GM12873 (cell line): ENCODE results near the gene EPHA8.

Experiments
- TF ChIP-seq, protein P1 (sequence below): IDR thresholded peaks from 2 replicates; pipeline ENCODE4 v1.5.1; 2012; ENCODE audit warnings: low read depth, mild to moderate bottlenecking, moderate library complexity, low read length, control low read depth; ENCODE audit not compliant: insufficient read depth; ENCODE audit errors: missing control alignments

EPHA8 gene

DNA sequence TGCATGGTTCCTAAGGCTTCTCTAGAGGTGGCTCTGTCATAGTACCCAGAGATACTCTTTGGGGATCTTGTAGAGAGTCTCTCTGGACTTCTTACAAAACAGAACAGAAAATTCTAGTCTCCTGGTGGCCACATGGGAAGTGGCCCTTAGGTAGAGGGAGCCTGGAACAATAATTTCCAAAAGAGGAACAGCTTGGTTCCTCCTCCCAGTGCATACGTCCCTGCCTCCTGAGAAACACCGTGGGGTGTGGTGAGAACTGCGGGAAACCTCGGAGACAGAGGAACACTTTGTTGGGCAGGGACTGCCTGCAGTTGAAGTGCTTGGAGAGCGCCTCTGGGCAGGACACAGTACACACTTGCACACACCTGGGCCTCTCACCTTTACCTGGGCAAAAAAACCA lies 38.8 kb upstream of the EPHA8 start:
- TF ChIP-seq, protein P1, sequence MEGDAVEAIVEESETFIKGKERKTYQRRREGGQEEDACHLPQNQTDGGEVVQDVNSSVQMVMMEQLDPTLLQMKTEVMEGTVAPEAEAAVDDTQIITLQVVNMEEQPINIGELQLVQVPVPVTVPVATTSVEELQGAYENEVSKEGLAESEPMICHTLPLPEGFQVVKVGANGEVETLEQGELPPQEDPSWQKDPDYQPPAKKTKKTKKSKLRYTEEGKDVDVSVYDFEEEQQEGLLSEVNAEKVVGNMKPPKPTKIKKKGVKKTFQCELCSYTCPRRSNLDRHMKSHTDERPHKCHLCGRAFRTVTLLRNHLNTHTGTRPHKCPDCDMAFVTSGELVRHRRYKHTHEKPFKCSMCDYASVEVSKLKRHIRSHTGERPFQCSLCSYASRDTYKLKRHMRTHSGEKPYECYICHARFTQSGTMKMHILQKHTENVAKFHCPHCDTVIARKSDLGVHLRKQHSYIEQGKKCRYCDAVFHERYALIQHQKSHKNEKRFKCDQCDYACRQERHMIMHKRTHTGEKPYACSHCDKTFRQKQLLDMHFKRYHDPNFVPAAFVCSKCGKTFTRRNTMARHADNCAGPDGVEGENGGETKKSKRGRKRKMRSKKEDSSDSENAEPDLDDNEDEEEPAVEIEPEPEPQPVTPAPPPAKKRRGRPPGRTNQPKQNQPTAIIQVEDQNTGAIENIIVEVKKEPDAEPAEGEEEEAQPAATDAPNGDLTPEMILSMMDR, result no peak

DNA sequence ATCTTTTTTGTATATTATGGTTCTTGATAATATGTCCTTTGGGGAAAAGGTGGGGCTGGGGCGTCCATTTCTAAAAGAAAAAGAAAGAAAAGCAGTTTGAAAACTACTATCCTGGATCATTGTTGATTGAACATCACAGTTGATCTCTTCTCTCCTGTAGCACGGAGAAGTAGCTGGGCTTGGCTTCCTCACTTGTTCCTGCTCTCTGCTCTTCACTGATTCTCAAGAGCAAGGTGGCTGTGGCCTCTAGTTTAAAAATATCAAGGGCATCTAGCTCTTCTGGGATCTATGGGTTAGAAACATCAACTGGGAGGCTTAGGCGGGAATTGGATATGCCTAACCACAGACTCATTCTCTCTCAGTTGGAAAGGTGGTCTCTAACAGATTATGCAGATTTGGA lies 38.1 kb upstream of the EPHA8 start:
- TF ChIP-seq, protein P1, result no peak

DNA sequence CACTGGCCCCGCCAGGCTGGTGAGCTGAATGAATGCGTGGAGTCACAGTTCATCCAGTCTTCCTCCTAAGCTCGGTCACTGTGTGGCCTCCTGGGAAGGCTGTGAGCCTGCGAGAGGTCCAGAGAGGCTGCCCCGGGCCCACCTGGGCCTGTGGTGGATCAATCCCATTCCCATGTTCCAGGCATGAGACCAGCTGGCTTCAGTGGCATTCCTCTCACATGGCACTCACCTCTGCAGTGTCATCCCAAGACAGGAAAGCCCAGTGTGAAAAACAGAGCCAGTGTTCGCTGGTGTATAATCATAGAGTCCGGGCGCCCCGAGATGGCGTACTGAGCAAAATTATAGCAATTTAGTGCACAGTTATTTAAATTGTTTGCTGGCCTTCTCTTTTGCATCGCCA lies 37.6 kb upstream of the EPHA8 start:
- TF ChIP-seq, protein P1, result no peak

DNA sequence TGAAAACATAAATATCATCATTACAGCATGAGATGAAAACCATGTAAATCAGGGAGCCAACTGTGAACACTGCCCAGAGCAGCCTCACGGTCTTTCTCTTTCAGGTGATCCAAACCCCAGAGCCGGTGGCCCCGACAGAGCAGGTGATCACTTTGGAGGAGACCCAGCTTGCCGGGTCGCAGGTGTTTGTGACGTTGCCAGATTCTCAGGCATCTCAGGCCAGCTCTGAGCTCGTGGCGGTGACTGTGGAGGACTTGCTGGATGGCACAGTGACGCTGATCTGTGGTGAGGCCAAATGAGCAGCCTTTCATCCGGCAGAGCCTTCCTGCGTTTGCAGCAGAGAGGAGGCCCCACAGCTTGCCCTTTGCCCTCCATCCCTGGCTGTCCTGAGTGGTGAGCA lies 37.2 kb upstream of the EPHA8 start:
- TF ChIP-seq, protein P1, result no peak

DNA sequence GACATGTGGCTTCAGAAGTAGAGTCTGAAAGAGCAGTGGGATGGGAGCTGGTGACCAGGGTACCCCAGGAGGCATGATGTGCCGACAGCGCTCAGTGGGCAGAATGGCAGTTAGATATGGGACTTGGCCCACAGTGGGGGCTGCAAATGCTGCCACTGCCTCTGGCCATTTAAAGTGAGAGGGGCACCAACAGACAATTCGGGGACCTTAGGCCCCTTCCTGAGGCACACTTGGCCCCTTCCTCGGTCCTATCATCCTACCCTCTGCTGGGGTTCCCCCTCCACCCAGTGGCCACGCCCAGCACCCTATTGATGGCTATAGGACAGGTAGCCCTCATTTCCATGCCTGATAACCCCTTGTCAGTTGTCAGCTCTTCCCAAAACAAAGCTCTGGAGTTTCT lies 36.6 kb upstream of the EPHA8 start:
- TF ChIP-seq, protein P1, result no peak

DNA sequence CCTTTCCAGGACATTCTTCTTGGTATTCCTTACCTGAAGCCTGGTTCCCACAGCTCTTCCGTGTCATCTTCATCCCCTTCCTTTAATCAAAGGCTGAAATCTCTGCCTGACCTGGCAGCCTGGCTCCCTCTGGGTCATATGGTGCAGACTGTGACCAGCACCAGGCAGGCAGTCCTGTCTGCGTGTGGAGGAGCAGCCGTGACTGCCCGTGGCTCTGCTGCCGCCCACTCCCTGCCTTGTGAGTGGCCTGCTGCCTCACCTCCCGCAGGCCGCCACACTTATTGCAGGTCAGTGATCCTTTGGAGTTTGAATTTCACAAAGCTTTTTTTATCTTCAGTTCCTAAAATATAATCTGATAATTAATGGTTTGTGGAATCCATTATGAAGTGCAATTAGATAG lies 36.2 kb upstream of the EPHA8 start:
- TF ChIP-seq, protein P1, result no peak

DNA sequence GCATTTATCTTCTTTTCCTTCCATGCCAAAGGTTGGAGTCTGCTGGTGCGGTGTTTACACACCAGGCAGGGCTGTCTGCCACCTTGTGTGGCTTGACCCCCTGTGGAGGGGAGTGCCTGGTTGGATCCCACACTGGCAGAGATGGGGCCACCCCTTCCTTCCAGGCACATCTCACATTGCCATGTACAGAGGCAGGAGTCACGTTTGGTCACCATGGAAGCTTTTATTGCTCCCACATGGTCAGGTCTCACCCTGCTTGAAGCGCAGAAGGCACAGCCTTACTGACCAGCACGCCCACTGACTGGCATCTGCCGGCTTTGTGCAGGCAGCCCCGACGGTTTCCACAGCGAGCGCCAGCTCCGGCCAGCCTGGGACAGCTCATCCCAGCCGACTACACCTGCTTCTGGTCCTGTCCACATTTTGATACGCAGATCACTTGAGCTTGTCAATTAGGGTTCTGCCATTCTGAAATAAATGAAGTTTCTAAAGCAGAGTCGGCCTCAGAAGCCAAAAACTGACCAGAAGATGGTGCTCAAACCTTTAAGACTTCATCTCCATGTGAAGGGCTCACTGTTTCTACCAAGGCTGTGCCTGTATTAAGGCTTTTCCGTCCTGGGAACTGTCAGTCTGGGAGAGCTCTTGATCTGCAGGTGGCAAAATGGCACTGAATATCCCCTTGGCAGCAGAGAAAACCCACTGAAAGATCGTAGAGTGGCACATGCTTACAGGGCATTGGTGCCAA lies 35.6 kb upstream of the EPHA8 start:
- TF ChIP-seq, protein P1, result no peak
